Esophagus (tissue), 2 donors: ENCODE results near the gene PKIG. TPM values are rescaled to one million over a fixed set of nuclear protein-coding genes. Genes with fewer than 3 reads are reported as not detected.

Source experiments
- H3K27ac ChIP-seq, 2 donors: one replicate each; pipeline ENCODE4 v1.5.1; 2013; ENCODE audit warnings: low read depth in 2 of 2, mild to moderate bottlenecking in 2 of 2, inconsistent platforms in 1 of 2, low read length in 1 of 2, moderate library complexity in 1 of 2
- H3K27me3 ChIP-seq, 2 donors: one replicate each; pipeline ENCODE4 v1.6.1; 2013; ENCODE audit warnings: low read length in 2 of 2, control low read depth in 1 of 2, mild to moderate bottlenecking in 1 of 2; ENCODE audit not compliant: insufficient read depth in 2 of 2, control insufficient read depth in 1 of 2
- H3K36me3 ChIP-seq, 2 donors: one replicate each; pipeline ENCODE4 v1.6.1; 2013; ENCODE audit warnings: low read length in 1 of 2; ENCODE audit not compliant: control insufficient read depth in 2 of 2, insufficient read depth in 2 of 2
- H3K4me1 ChIP-seq, 2 donors: one replicate each; pipeline ENCODE4 v1.6.1; 2013; ENCODE audit warnings: low read length in 1 of 2; ENCODE audit not compliant: control insufficient read depth in 2 of 2, insufficient read depth in 2 of 2
- H3K4me3 ChIP-seq, 2 donors: one replicate each; pipeline ENCODE4 v1.5.1; 2013; ENCODE audit warnings: low read length in 2 of 2, mild to moderate bottlenecking in 2 of 2, low read depth in 1 of 2, moderate library complexity in 1 of 2
- H3K9me3 ChIP-seq, 2 donors: one replicate each; pipeline ENCODE4 v1.6.1; 2013; ENCODE audit warnings: mild to moderate bottlenecking in 2 of 2, low read depth in 1 of 2, low read length in 1 of 2, moderate library complexity in 1 of 2; ENCODE audit not compliant: control insufficient read depth in 2 of 2, insufficient read depth in 1 of 2
- WGBS, 2 donors: extraction: QIAGEN DNeasy Blood & Tissue Kit; methylation state at CpG; one replicate each; pipeline ENCODE4 v1.1.7; 2013; 5-methylcytosine and 5-hydroxymethylcytosine counted together
- polyA plus RNA-seq, 2 donors: library from polyadenylated mRNA; stranded (reverse); fragments of 200-250 nt; gene quantifications; one replicate each; pipeline ENCODE4 v1.2.3, GENCODE V29; 2013
- donor health status: healthy with polysubstance abuse.
- donor health status: Bipolar disorder and iron deficiency.

PKIG gene
- polyA plus RNA-seq, 2 donors = 13.7 to 33.3 TPM

DNA sequence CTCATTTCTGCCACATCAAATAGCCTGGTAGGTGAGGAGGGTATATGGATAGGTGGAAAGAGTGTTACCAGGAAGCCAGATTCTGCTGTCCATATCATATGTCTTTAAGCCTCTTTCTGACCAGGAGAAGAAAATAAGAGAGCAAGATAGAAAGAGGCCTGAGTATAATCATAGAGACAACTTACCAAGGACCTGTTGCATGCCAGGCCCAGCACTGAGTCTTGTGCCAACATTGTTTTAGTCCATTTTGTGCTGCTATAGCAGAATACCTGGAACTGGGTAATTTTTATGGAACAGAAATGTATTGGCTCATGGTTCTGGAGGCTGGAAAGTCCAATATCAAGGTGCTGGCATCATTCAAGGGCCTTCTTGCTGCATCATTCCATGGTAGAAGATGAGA is 76.4 kb downstream of the PKIG start:
- H3K4me1 ChIP-seq = no peaks in the 10 kb centered on the region
- H3K4me3 ChIP-seq = no peak overlapping the region
- H3K27ac ChIP-seq = no peak overlapping the region
- no peaks in the 10 kb centered on the region for H3K27me3 ChIP-seq
- no peaks in the 10 kb centered on the region for H3K36me3 ChIP-seq
- H3K9me3 ChIP-seq = no peaks in the 10 kb centered on the region

DNA sequence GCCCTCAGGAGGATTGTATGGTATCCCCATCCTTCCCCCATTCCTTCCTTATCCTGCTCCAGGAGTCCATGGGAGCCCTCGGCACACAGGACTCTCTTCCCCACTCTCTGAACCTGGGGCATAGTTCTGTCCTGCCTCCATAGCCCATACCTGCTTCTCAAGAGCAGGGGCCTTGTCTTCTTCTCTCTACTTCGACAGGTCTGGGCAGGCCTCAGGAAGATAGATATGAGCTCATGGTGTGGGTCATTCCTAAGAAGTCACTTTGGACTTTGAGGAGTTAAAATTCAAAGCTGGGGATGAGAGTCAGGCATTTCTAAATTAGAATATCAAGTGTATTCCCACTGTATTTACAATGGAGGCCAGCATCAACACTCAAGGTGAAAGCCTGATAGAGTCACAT is 77.6 kb downstream of the PKIG start:
- no peak overlapping the region for H3K27ac ChIP-seq
- no peaks in the 10 kb centered on the region for H3K36me3 ChIP-seq
- H3K4me1 ChIP-seq = no peaks in the 10 kb centered on the region
- no peak overlapping the region for H3K4me3 ChIP-seq
- no peaks in the 10 kb centered on the region for H3K9me3 ChIP-seq
- H3K27me3 ChIP-seq = no peaks in the 10 kb centered on the region
- 91 to 96% methylated on average over 2 of the region's 2 CpGs for WGBS, 2 donors

DNA sequence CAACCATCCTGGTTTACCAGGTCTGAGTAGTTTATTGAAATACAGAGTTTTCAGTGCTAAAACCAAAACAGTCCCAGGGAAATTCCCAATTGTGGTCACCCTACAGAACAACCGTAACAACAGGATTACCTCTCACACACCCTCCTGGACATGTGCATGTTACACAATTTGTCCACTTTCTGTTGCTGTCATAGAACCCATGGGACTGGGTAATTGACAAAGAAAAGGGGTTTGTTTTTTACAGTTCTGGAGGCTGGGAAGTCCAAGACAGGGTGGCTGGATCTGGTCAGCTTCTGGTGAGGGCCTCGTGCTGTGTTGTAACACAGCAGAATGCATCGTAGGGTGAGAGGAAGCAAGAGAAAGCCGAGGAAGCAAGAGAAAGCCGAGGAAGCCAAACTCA is 78.2 kb downstream of the PKIG start:
- no peak overlapping the region for H3K4me3 ChIP-seq
- no peaks in the 10 kb centered on the region for H3K27me3 ChIP-seq
- no peaks in the 10 kb centered on the region for H3K9me3 ChIP-seq
- no peaks in the 10 kb centered on the region for H3K36me3 ChIP-seq
- no peak overlapping the region for H3K27ac ChIP-seq
- H3K4me1 ChIP-seq = no peaks in the 10 kb centered on the region
- WGBS, 2 donors = 70 to 73% methylated on average over 5 of the region's 5 CpGs

DNA sequence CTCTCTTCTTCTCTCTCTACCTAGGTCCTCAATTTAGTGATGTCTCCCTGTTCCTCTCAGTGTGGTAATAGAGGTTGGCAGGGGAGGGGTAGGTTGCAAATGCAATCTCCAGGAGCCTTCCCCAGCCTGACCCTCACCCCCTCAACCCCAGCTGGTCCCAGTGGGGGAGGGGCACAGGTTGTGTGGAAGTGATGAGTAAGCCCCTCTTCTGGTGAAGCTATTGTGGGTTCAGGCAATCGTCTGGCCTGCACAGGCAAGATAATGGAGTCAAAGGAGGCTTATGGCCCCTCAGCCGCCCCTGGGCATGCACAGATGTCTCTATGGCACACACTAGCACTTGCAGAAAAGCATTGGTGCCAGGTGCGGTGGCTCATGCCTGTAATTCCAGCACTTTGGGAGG is 79.9 kb downstream of the PKIG start:
- no peak overlapping the region for H3K27ac ChIP-seq
- no peak overlapping the region for H3K4me3 ChIP-seq
- no peaks in the 10 kb centered on the region for H3K36me3 ChIP-seq
- WGBS, 2 donors = 61 to 74% methylated on average over 3 of the region's 3 CpGs
- H3K27me3 ChIP-seq = no peaks in the 10 kb centered on the region
- no peaks in the 10 kb centered on the region for H3K9me3 ChIP-seq
- no peaks in the 10 kb centered on the region for H3K4me1 ChIP-seq

DNA sequence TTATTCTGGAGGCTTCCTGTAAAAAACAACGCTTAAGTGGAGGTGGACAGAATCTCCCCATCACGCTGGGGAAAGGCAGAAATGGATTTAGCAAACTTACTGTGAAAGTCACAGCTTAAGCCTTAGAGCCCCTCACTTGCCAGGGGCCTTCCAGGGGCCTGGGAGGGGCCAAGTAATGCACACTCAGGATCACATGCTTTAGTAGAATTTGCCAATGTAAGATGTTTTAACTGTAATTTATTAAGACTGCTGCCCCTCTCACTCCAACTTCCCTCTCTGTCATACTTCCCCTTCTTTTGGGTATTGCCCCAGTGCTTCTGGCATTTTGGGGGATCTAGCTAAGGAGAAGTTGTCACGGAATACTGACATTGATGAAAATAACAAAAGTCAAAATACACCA is 81.8 kb downstream of the PKIG start:
- H3K27ac ChIP-seq = no peak overlapping the region
- no peak overlapping the region for H3K4me3 ChIP-seq
- H3K27me3 ChIP-seq = no peaks in the 10 kb centered on the region
- H3K4me1 ChIP-seq = no peaks in the 10 kb centered on the region
- H3K9me3 ChIP-seq = no peaks in the 10 kb centered on the region
- H3K36me3 ChIP-seq = no peaks in the 10 kb centered on the region
- 61 to 64% methylated on average over 3 of the region's 3 CpGs for WGBS, 2 donors

DNA sequence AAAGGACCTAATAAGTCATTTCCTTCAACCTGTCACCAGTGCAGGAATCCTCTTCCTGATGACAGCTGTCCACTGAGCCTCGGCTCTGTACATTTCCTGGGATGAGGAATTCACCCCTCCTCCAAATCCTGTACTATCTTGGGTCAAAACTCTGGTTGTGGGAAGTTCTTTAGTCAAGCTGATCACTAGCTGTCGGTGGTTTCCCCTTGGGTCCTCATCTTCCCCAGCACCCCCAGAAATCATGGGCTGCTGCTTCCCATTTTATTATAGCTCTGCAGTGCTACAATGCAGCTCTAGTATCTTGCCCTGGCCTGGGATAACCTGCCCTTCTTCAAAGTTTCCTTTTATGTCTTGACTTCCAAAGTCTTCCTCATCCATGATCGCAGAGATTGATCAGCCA is 83.7 kb downstream of the PKIG start:
- WGBS, 2 donors = 79 to 82% methylated on average over 3 of the region's 3 CpGs
- Histone ChIP-seq H3K27ac (no peak overlapping the region), H3K36me3 (no peaks in the 10 kb centered on the region), H3K27me3 (no peaks in the 10 kb centered on the region), H3K4me3 (no peak overlapping the region), H3K9me3 (no peaks in the 10 kb centered on the region), H3K4me1 (no peaks in the 10 kb centered on the region)

Other genes with a start within 250 kb of the PKIG start
- not detected for gene R3HDML, start 245.5 kb upstream of the PKIG start, polyA plus RNA-seq
- under 1 TPM; 0.02 TPM for gene HNF4A, start 226.9 kb upstream of the PKIG start, polyA plus RNA-seq
- gene TTPAL, start 106.7 kb upstream of the PKIG start, polyA plus RNA-seq = 1 to 10 TPM; 3.1 to 5.0 TPM
- 10 to 100 TPM; 25.5 to 35.1 TPM for gene SERINC3, start 60.5 kb upstream of the PKIG start, polyA plus RNA-seq
- gene ADA, start 69.1 kb downstream of the PKIG start, polyA plus RNA-seq = 1 to 10 TPM; 5.6 to 8.8 TPM
- gene CCN5, start 132.8 kb downstream of the PKIG start, polyA plus RNA-seq = 10 to 100 TPM; 24.5 to 48.2 TPM
- under 1 TPM; 0.12 to 0.76 TPM for gene KCNK15, start 163.3 kb downstream of the PKIG start, polyA plus RNA-seq
- gene RIMS4, start 228.0 kb downstream of the PKIG start, polyA plus RNA-seq = under 1 TPM; 0.04 to 0.05 TPM